ENCODE results near the gene PROB1.
"Not testable (repeated sequence)": the region's sequence is repeated elsewhere in the genome, so short reads cannot be mapped to it uniquely, and the experiment has no call there.

The PROB1 gene

DNA sequence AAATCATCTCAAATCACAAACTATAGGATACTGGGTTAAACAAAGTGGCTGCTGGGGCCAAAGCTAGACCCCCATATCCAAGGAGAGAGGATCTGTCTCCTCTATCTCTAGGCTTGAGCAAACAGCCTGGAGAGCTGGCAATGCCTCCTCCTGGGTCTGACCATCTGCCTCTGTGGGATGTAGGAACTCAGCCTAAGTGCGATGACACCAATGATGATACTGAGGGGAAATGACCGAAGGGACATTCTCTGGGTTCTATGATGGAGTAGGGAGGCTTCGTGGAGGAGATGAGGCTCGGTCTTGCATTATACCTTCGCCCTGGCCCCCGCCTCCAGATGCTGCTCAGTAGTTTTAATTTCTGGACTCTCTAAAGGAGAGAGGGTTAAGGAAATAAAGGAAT lies 18.2 kb upstream of the PROB1 start:
- DNase-seq (ENCODE audit: low spot score): no peak

DNA sequence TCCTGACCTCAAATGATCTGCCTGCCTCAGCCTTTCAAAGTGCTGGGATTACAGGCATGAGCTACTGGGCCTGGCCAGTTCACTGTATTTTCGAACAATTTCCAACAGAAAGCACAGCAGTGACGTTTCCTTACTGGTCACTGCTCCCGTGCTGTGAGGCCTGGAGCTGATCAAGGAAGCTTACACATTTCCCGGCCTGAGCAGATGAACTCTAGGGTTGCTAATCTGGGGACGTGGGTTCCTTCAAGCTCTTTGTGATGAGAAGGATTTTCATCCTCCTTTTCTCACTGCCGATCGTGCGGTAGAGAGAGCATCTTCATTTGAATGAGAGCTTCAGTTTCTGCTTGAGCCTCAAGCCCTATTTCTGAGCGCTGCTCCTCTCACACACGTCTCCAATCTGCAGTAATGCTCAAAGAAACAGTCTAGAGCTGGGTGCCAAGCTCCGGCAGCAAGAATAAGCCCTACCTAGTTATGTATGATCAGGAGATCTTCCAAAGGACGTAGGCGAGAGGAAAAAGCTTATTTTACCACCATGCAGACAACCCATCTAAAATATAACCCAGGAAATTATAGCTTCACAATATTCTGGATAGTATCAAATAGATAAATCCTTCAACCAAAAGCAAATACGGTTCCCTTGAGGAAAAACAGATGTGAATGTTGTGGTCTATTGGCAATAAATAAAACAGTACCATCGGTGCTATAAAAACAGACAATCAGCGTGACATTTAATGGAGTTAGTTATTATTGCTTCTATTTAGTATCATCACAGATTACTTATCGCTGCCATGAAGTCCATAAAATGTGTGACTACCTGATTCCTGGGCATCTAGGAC lies 16.3 kb upstream of the PROB1 start:
- DNase-seq (ENCODE audit: low spot score): no peak

DNA sequence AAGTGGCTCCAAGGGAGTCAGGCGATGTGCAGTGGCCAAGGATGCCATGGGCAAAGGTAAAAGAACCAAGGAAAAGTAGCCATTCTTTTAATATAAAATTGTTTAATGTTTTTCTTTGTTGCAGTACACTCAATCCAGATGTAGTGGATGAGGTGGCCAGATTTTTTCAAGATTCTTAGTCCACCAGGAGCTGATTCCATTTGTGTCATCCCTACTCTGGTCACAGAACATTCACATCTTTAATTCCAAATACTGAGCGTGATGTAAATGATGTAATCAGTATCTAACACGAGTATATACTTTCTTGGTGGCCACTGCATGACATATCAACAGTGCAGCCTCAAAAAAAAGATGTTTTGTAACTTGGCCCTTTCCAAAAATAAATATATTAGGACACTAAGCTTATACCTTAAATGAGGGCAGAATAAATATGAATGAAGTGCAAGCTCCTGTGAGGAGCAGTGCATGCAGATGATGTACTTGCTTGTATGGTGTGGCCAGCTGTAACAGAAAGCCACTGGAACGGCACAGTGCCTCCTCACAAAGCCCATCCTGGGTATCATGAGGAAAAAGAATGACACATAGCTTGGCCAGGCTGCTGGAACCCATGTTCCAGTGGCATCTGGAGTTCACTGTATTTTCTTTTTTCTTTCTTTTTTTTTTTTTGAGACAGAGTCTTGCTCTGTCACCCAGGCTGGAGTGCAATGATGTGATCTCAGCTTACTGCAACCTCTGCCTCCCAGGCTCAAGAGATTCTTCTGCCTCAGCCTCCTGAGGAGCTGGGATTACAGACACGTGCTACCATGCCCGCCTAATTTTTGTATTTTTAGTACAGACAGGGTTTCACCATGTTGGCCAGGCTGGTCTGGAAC lies 15.5 kb upstream of the PROB1 start:
- no peak for DNase-seq (ENCODE audit: low spot score)

DNA sequence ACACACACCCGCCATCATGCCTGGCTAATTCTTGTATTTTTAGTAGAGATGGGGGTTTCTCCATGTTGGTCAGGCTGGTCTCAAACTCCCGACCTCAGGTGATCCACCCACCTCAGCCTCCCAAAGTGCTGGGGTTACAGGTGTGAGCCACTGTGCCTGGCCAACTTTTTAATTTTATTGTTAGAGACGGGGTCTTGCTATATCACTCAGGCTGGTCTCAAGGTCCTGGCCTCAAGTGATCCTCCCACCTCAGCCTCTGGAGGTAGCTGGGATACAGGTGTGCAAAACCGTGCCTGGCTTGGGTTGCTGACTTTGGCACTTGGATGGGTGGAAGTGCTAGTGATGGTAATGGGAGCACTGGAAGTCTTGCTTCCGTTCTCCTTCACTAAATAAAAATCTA lies 14.2 kb upstream of the PROB1 start:
- DNase-seq (ENCODE audit: low spot score): not testable (repeated sequence)

DNA sequence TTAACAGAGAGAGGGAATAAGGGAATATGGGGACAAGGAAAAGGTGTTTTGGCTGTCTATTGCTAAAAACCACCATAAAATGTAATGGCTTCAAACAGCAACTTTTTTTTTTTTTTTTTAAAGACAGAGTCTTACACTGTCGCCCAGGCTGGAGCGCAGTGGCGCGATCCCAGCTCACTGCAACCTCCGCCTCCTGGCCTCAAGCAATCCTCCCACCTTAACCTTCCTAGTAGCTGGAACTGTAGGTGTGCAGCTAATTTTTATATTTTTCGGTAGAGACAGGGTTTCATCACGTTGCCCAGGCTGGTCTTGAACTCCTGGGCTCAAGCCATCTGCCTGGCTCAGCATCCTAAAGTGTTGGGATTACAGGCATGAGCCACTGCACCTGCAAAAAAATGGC lies 13.3 kb upstream of the PROB1 start:
- DNase-seq (ENCODE audit: low spot score): no peak

DNA sequence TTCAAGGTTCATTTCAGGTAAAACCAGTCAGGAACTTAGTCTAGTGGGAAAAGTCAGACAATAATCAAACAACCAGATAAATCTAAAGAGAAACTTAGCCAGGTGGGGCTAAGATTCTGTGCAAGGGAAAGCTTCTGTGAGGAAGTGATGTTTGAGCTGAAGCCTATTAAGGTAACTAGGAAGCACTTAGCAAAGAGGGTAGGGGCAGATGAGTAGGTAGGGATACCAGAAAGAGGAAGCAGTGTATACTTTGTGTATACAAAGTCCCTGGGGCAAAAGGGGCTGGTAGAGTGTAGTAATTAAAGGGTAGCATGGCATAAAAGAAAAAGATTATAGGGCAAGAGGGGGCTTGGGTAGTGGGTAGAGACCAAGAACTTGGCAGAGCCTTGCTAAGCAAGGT lies 12.6 kb upstream of the PROB1 start:
- no peak for DNase-seq (ENCODE audit: low spot score)

DNA sequence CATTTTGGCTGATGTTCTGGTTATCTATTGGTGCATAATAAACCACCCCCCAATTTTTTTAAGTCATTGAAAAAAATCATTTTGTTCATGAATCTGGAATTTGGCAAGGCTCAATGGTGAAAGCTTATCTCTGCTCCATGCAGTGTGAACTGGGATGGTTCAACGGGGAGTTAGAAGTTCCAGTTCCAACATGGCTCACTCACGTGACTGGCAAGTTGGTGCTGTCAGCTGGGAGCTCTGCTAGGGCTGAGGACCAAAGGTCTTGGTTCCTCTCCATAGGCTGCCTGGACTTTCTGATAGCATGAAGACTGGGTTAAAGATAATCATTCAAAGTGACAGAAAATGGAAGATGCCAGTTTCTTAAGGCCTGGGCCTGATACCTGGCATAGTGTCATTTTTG lies 12.1 kb upstream of the PROB1 start:
- DNase-seq (ENCODE audit: low spot score): no peak

DNA sequence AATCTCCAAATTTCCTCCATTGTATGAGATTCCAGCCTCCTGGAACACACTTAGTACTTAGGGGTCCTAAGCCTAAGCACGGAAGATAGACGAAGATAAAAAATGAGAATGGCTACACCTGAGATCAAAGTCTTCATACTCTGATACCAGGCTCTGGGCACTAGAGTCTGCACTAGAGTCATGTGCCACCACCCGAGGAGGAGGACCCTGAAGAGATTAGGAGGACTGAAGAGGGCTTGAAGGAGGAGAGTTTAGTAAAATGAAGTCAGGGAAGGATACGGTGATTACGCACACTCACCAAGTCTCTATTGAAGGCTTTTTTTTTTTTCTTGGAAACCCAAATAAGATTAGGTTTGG lies 9.6 kb upstream of the PROB1 start:
- DNase-seq (ENCODE audit: low spot score): no peak

DNA sequence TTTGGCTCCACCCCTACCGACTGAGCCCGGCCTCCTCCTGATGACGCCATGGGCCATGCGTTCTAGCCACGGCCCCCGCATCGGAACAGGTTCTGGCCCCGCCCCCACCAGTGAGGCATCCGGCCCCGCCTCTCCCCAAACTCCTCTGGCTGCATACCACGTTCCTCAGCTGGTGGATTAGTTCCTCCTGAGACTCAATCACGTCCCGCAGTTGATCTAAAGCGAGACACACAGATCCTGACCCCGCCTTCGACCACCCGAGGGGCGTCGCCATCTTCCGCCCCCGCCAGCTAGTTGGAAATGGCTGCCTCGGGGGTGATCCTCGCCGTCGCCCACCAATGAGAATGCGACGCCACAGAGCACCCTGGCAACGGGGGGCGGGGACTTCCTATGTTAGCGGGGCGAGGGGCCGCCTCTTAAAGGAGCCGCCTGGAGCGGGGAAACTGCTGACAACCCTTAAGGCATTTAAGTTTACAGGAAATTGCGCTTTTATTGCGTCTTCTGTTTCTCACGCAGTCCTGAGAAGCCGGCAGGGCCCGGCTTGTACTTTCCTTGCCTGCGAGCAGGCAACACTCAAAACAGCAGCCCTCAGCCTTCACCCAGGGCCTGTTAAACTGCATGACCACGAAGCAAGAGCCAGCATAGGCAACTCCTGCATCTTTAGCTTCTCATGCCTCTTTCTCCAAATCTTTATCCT lies 9.0 kb upstream of the PROB1 start, which contains the start of gene SPATA24:
TSS of gene SPATA24 (minus strand) at position 303 of the 697 bp plus-strand sequence. CDS start at position 274, 29 bp downstream.
- peak; percentile 98 for DNase-seq (ENCODE audit: low spot score)

DNA sequence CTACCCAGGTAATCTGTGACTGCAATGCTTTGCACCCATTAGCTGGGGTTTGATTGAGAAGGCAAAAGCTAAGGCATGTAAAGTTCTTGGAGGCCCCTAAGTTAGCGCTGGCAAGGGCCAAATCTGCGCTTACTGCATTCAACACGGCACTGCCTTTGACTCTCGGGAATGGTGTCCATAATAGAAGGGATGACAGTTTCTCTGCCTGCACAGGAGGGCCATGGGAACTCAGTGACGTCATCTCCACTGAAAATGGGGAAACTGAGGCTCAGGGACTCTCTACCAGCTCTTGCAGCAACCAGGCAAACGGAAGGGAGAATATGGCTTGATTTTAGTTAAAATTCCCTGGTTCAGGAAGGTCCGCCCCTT lies 8.5 kb upstream of the PROB1 start:
- no peak for DNase-seq (ENCODE audit: low spot score)

DNA sequence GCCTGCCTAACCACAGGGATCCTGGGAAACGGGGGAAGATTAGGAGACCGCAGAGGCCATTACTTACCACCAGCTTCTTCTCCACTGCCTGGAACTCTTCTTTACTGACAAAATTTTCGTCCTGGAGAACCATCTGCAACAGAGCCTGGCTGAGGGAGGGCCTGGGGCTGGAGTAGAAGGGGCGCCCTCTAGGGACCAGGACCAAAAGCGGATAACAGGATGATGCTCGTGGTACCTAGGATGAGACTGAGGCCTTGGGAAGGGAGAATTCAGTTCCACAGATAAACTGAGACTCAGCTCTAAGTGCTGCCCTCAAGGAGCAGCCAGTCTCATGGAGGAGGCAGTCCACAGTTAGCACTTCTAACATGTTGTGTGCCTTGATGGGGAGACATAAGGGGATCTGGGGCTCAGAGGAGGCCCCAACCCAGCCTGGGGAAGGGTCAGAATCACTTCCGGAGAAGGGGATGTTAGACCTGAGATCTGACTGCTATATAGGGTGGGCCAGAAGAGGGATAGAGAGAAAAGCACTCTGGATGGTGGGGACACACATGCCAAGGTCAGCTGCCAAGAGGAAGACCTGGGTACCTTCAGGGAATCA lies 7.8 kb upstream of the PROB1 start:
- no peak for DNase-seq (ENCODE audit: low spot score)

DNA sequence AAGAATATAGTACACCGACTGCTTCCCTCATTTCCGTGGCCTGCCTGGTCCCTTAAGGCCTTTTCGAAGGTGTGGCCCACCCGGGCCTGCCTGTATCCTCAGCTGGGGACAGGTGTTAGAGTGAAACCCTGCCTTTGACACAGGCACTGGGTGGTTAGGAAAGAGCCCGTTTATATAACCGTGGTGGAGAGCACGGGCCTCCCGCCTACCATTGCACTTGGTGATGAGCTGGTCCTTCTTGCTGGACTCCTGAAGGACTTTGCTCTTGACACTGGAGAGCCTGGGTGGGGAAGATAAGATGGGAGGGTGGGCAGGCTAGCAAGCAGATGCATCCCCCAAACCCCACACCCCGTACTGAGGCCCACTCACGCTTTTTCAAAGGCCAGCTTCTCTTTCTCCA lies 6.6 kb upstream of the PROB1 start:
- DNase-seq (ENCODE audit: low spot score): no peak

DNA sequence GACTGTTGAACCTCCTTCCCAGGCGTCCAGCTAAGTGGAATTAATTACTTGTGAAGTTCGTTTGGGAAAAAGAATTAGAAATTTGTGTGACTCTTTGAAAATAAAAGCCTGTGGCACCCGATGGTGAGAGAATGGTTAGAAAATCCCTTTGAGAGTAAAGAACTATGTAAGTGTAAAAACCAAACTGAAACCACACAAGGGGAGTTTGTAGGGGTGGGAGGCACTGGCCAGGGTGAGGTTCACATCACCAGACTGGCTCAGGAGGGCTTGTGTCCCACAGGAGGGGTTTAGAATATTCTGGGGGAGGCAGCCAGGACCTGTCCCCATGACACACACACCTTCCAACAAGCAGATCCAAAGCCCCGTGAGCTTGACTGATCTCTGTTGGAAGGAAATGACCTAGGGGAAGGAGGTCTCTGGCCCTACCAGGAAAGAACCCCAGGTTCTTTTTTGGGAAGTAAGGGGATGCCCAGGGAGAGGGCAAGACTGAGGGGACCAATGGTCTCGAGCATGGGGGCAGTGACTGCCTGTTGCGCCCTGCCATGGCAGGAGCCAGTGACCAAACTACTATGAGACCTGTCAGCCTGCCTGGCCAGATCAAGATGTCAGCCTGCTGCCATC lies 4.7 kb upstream of the PROB1 start:
- DNase-seq (ENCODE audit: low spot score): no peak

DNA sequence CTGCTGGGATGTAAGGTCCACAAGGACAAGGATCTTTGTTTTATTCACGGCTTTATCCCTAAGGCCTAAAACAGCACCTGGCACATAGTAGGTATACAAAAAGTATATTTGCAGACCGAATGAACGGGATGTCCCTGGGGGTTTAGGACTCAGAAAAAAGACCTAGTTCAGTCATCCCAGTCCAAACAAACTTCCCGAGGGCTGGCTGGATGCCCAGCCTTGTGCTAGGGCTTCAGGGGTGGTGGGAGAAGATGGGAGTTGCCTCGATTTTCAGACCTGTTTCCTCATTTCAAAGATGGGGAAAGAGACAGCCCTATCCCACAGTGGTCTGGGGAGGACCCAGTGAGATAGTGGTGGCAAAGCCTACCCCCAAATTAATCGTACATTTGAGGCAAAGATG lies 3.0 kb upstream of the PROB1 start:
- DNase-seq (ENCODE audit: low spot score): no peak

DNA sequence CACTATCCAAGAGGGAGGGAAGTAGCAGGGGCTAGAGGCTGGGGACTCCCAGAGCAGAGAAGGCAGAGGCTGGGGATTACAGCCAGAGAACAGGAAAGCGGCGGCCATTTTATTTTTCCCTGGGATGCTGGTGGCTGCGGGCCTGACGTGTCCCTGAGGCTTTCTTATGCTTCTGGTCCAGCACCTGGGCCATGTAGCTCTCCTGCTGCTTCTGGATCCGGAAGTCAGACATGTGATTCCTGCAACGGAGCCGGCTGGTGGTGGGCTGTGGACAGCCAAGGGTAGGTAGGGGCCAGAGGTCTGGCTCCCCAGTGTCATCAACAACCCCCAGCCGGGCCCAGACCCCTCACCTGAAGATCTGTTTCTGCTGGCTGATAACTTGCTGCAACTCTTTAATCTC lies 1.8 kb upstream of the PROB1 start:
- DNase-seq (ENCODE audit: low spot score): no peak

DNA sequence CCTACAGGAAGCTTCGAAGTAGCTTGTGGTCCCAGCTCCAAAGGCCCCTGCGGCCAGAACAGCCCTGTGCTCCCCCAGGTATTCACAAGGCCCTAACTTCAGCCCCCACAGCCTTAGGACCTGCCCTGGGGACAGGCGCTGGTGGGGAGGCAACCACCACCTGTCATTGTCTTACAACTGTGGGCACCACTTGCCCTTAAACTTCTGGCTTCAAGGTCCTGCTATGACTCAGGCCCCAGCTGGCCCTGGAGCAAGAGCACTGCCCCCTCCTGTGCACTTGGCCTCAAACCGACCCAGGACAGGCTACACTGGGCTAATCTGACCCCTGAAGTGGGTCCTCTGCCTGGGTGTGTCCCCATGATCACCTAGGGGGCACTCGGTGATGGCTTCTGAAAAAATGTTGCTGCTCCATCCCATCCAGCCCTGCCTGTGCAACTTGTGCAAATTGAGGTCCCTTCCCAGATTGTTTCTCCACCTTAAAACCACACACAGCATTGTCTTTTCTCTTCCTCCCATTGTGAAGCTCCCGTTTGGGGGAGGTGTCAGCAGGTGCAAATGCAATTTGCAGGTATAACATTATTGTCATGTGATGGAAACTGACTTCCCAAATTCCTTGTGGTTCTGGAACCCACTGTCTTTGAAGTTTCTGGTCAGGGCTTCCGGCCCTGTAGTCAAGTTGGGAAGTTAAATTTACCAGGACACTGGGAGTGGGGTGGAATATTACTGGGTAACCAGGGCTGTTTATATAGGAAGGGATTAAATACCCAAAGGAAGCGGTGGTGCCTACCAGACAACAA lies 1.1 kb upstream of the PROB1 start:
- no peak for DNase-seq (ENCODE audit: low spot score)

DNA sequence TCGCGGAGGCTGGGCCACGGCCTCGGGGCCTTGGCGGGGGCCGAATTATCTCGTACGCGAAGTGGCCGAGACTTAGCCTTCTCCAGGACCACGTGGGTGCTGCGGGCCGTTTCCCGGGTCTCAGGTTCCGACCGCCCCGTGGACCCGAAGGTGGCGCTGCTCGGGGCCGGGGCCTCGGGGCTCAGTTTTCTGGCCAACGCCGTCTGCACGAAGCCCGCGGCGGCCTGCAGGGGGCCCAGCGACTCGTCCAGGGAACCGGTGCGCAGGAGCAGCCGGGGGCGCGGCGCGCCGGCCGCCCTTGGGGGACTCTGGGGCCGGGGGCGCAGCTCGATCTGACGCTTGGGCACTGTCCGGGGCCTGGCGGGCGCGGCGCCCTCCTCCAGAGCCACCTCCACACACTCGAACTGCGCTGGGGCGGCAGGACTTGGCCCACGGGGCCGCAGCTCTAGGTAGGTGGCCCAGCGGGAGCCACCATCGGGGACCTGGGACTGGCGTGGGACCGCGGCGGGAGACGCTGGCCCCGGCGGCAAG lies 716 bp downstream of the PROB1 start:
- peak; percentile 78 for DNase-seq (ENCODE audit: low spot score)

DNA sequence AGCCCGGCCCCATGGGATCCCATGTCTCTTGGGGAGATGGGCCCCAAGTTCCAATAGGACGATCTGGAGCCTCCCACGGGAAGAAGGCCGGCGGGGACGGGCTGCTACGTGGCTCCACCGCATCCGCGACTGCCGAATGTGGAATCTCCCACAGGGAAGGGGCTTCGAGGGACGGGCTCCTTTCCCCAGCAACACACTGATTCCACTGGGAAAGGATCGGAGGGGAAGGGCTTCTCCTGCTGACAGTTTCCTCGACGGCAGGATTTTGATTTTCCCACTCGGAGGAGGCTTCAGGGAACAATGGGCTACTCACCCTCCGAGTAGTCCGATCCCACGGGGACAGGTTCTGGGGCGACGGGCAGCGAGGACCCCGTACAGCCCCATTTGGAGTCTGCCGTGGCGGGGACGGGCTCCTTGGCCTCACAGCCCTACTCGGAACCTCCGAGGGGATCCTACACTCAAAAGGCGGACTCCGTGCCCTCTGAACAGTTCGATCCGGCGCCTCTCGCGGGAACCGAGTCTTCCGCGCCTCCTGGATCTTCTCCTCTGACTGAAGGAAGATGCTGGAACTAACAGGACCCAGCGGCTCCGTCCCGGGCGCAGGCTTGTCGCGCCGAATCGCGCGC lies 1.3 kb downstream of the PROB1 start:
- DNase-seq (ENCODE audit: low spot score): no peak

DNA sequence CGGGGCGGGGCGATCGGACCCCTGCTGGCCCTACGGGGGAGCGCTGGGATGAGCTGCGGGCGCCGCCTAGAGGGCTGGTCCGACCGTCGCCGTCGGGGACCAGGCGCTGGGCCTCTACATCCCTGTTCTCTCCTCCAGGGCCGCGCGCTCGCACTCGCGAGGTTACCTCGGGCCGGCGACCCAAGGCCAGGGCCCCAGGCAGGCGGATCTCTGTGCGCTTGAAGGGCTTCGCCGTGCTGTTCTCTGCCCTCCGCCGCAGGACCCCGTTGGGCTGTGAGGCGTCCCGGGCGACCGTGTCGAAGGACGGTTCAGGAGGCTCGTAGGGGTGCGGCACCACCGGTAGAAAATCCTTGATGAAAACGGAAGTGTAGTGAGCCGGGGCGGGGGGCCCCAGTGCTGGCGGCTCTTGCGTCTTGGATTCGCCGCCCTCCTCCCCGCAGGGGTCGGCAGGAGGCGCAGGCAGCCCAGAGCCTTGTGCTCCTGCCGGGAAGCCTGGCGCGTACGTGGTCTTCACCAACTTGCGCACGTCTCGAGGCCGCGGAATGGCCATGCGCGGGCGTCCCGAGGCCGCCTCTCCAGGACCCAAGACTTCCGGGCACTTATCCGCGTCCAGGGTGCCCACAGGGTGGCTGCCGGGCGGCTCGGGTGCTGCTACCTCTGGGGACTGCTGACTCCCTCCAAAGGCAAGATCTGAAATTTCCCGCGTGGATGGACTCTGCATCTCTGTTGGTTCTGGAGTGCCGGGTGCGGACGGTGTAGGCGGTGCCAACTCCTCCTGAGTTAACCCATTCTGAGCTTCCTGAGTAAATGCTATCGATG lies 2.0 kb downstream of the PROB1 start:
- peak; percentile 90 for DNase-seq (ENCODE audit: low spot score)

DNA sequence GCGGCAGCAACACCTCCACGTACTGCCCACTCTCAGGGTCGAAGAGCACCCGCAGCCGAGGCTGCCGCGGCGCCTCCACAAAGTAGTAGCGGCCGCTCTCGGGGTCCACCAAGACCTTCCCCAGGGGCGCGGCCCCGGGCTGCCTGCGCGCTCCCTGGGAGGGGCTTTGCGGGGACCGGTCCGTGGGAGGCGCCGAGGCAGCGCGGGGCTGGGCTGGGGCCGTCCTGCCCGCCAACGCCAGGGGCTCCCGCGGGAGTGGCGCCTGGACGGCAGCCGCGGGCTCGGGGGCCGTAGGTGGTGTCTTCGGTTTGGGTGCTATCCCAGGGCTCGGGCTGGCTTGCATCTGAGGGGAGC lies 2.6 kb downstream of the PROB1 start:
- DNase-seq (ENCODE audit: low spot score): no peak

All from activated CD4-positive, alpha-beta T cell treated with anti-CD3 and anti-CD28 coated beads, Interleukin-2, Interleukin-4, amounts not matched to agents 100 ng/mL and 50 ng/mL, durations not matched to agents 16 hours and 8 hours (primary cell).